Bladder microvascular endothelial cell (primary cell): ENCODE results near the gene PARVA. TPM values are rescaled to one million over a fixed set of nuclear protein-coding genes. Genes with fewer than 3 reads are reported as not detected.

Experiments used
- total RNA-seq: library from RNA; depleted of rRNA; stranded (reverse); fragments of >200 nt; gene quantifications from 2 replicates; pipeline ENCODE4 v1.2.3, GENCODE V29; 2014

PARVA gene, protein sequence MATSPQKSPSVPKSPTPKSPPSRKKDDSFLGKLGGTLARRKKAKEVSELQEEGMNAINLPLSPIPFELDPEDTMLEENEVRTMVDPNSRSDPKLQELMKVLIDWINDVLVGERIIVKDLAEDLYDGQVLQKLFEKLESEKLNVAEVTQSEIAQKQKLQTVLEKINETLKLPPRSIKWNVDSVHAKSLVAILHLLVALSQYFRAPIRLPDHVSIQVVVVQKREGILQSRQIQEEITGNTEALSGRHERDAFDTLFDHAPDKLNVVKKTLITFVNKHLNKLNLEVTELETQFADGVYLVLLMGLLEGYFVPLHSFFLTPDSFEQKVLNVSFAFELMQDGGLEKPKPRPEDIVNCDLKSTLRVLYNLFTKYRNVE
- total RNA-seq = 10.7 and 32.7 TPM in 2 replicates

DNA sequence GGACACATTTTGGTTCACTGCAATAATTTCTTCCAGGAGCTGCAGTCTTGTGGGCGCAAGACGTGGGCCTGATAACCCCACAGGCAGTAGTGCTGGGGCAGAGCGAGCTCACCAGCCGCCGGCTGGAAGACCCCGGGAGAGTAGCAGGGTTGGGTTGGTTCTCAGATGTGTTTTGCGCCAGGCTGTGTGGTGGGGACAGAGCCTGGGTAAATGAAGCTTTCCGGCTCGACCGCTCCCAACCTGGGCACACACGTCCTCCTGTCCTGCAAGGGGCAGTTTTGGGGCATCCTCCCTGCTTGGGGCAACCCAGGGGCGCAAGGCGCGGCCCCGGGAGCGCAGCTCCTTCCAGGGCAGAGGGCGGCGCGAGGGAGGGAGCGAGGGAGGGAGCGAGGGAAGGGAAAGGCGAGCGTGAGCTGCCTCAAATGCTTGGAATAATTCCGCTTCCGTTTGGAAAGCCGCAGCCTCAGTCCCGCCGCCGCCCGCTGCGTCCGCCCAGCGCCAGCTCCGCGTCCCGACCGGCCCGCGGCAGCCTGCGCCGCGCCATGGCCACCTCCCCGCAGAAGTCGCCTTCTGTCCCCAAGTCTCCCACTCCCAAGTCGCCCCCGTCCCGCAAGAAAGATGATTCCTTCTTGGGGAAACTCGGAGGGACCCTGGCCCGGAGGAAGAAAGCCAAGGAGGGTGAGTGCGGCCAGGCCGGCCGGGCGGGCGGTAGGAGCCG is at the start of gene PARVA:
Gene PARVA (plus strand): TSS at position 466 of the 718 bp plus-strand sequence. CDS start 77 bp downstream, at position 543.

